NCI-H2196 (cell line): ENCODE results near the gene BAD.
A peak's percentile ranks its signal among the peaks of the same experiment; 100 is the strongest.
"Not testable (repeated sequence)": the region's sequence is repeated elsewhere in the genome, so short reads cannot be mapped to it uniquely, and the experiment has no call there.

Experiments used
- DNase-seq: peaks from one replicate; lab custom pipeline; 2025; ENCODE audit not compliant: unreplicated experiment; lab: John Stamatoyannopoulos, UW

The BAD gene

GRCh38 chr11:64284048-64284961, at the start of gene BAD:
Gene BAD, minus strand, starts transcription at chr11:64284665. Its CDS starts 297 bp downstream, at chr11:64284368.
- DNase-seq, result peak; percentile 91

- DNase-seq, result no peak
These were observed 49.1 kb upstream of the BAD start for GRCh38 chr11:64333556-64333955.

- DNase-seq, result peak; percentile 88
These were observed 47.3 kb upstream of the BAD start for GRCh38 chr11:64331569-64332371.

- DNase-seq, result no peak
These were observed 46.4 kb upstream of the BAD start for GRCh38 chr11:64330888-64331287.

- DNase-seq, result no peak
These were observed 43.5 kb upstream of the BAD start for GRCh38 chr11:64327993-64328392.

- no peak for DNase-seq
These were observed 42.9 kb upstream of the BAD start for GRCh38 chr11:64327375-64327774.

- DNase-seq, result no peak
These were observed 40.4 kb upstream of the BAD start for GRCh38 chr11:64324692-64325469.

- DNase-seq, result not testable (repeated sequence)
These were observed 39.5 kb upstream of the BAD start for GRCh38 chr11:64323984-64324383.

- no peak for DNase-seq
These were observed 38.9 kb upstream of the BAD start for GRCh38 chr11:64323373-64323772.

- DNase-seq, result no peak
These were observed 38.4 kb upstream of the BAD start for GRCh38 chr11:64322925-64323260.

GRCh38 chr11:64321533-64321932, 37.1 kb upstream of the BAD start:
- peak; percentile 79 for DNase-seq

GRCh38 chr11:64321026-64321425, 36.6 kb upstream of the BAD start:
- no peak for DNase-seq

GRCh38 chr11:64320556-64320955, 36.1 kb upstream of the BAD start:
- DNase-seq, result no peak

- no peak for DNase-seq
These were observed 34.6 kb upstream of the BAD start for GRCh38 chr11:64318766-64319761.

GRCh38 chr11:64317961-64318765, 33.7 kb upstream of the BAD start, which contains the start of gene PRDX5:
Gene PRDX5, plus strand, starts transcription at chr11:64318121. Its CDS starts 95 bp downstream, at chr11:64318216.
- peak; percentile 94 for DNase-seq

GRCh38 chr11:64317325-64317960, 33.0 kb upstream of the BAD start, which contains the start of gene TRMT112:
Gene TRMT112, minus strand, starts transcription at chr11:64317559. Its CDS starts 33 bp downstream, at chr11:64317526.
- peak; percentile 96 for DNase-seq

- DNase-seq, result peak; percentile 74
These were observed 32.3 kb upstream of the BAD start for GRCh38 chr11:64316672-64317324.
